Measurements from ENCODE around the gene SLC37A1.
A peak's percentile ranks its signal among the peaks of the same experiment; 100 is the strongest.
"Not testable (repeated sequence)": the region's sequence is repeated elsewhere in the genome, so short reads cannot be mapped to it uniquely, and the experiment has no call there.

The SLC37A1 gene

GRCh38 chr21:42468491-42469131, 45.0 kb upstream of the SLC37A1 start:
- no peak overlapping the region for H3K4me3 ChIP-seq (ENCODE audit: low read depth, low read length)
- peak; percentile 88 for DNase-seq (ENCODE audit: low read depth)
- TF ChIP-seq CTCF (IDR thresholded peaks at IDR 0.05; ENCODE audit: control insufficient read depth, extremely low read depth, insufficient read depth) = no peak

- no peak for DNase-seq (ENCODE audit: low read depth)
Measured at GRCh38 chr21:42469272-42469671, 44.4 kb upstream of the SLC37A1 start.

GRCh38 chr21:42469726-42470125, 43.9 kb upstream of the SLC37A1 start:
- not testable (repeated sequence) for H3K4me3 ChIP-seq (ENCODE audit: low read depth, low read length); DNase-seq (ENCODE audit: low read depth)

More at GRCh38 chr21:42469272-42469671, 44.4 kb upstream of the SLC37A1 start:
- no peak overlapping the region for H3K4me3 ChIP-seq (ENCODE audit: low read depth, low read length)
- TF ChIP-seq CTCF (IDR thresholded peaks at IDR 0.05; ENCODE audit: control insufficient read depth, extremely low read depth, insufficient read depth) = no peak

- no peak for DNase-seq (ENCODE audit: low read depth)
- TF ChIP-seq CTCF (IDR thresholded peaks at IDR 0.05; ENCODE audit: control insufficient read depth, extremely low read depth, insufficient read depth) = no peak
- H3K4me3 ChIP-seq (ENCODE audit: low read depth, low read length) = no peak overlapping the region
Measured at GRCh38 chr21:42471206-42471605, 42.4 kb upstream of the SLC37A1 start.

- H3K4me3 ChIP-seq (ENCODE audit: low read depth, low read length) = no peak overlapping the region
- TF ChIP-seq CTCF (IDR thresholded peaks at IDR 0.05; ENCODE audit: control insufficient read depth, extremely low read depth, insufficient read depth) = no peak
- DNase-seq (ENCODE audit: low read depth) = no peak
Measured at GRCh38 chr21:42471716-42472330, 41.8 kb upstream of the SLC37A1 start.

- DNase-seq (ENCODE audit: low read depth) = no peak
- no peak for TF ChIP-seq CTCF (IDR thresholded peaks at IDR 0.05; ENCODE audit: control insufficient read depth, extremely low read depth, insufficient read depth)
- no peak overlapping the region for H3K4me3 ChIP-seq (ENCODE audit: low read depth, low read length)
Measured at GRCh38 chr21:42472521-42472920, 41.1 kb upstream of the SLC37A1 start.

- H3K4me3 ChIP-seq (ENCODE audit: low read depth, low read length) = no peak overlapping the region
- DNase-seq (ENCODE audit: low read depth) = no peak
- TF ChIP-seq CTCF (IDR thresholded peaks at IDR 0.05; ENCODE audit: control insufficient read depth, extremely low read depth, insufficient read depth) = no peak
Measured at GRCh38 chr21:42473498-42474042, 40.1 kb upstream of the SLC37A1 start.

All from LNCaP clone FGC (cell line).